ENCODE data around the gene SUGP2. TPM values are rescaled to one million over a fixed set of nuclear protein-coding genes. Genes with fewer than 3 reads are reported as not detected.

SUGP2 gene
- 100 to 1,000 TPM; 104 to 112 TPM for total RNA-seq

- Mint-ChIP-seq H3K4me1 (ENCODE audit: low read depth) (peaks cover 30% of the 10 kb centered on the region), H3K27ac (peak within 1 kb of the TSS; percentile 95), H3K4me3 (peak within 1 kb of the TSS; percentile 93), H3K36me3 (ENCODE audit: low read depth) (peaks cover 37% of the 10 kb centered on the region), H3K9me3 (no peaks in the 10 kb centered on the region), H3K27me3 (no peaks in the 10 kb centered on the region)
- DNase-seq (peak; percentile 91), ATAC-seq (peak; percentile 78)
- intact Hi-C loops (cut with micrococcal nuclease), result no loop called here
- TF ChIP-seq, protein P1, sequence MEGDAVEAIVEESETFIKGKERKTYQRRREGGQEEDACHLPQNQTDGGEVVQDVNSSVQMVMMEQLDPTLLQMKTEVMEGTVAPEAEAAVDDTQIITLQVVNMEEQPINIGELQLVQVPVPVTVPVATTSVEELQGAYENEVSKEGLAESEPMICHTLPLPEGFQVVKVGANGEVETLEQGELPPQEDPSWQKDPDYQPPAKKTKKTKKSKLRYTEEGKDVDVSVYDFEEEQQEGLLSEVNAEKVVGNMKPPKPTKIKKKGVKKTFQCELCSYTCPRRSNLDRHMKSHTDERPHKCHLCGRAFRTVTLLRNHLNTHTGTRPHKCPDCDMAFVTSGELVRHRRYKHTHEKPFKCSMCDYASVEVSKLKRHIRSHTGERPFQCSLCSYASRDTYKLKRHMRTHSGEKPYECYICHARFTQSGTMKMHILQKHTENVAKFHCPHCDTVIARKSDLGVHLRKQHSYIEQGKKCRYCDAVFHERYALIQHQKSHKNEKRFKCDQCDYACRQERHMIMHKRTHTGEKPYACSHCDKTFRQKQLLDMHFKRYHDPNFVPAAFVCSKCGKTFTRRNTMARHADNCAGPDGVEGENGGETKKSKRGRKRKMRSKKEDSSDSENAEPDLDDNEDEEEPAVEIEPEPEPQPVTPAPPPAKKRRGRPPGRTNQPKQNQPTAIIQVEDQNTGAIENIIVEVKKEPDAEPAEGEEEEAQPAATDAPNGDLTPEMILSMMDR (IDR thresholded peaks at IDR 0.05), result no peak
- ChIA-PET POLR2A (interaction anchor here (1.0 kb wide), 1 partner anchor 200 kb away, joined by 3 read pairs; no protein-coding TSS in a partner anchor), CTCF (no interaction called here)
These were observed at the start of gene SUGP2, which contains the start of gene ARMC6 for GRCh38 chr19:19033426-19034203. Gene SUGP2, minus strand, starts transcription at chr19:19033517. Its CDS starts 2,446 bp downstream, at chr19:19031071. Gene ARMC6, plus strand, starts transcription at chr19:19033603. Its CDS starts 607 bp downstream, at chr19:19034210.

GRCh38 chr19:19081642-19082151 is 48.4 kb upstream of the SUGP2 start:
- Mint-ChIP-seq H3K9me3 (no peaks in the 10 kb centered on the region), H3K27ac (no peak overlapping the region), H3K36me3 (ENCODE audit: low read depth) (peaks cover 3% of the 10 kb centered on the region), H3K4me1 (ENCODE audit: low read depth) (no peaks in the 10 kb centered on the region), H3K27me3 (no peaks in the 10 kb centered on the region), H3K4me3 (no peak overlapping the region)
- no peak for DNase-seq
- TF ChIP-seq, protein P1 (IDR thresholded peaks at IDR 0.05), result no peak
- POLR2A ChIA-PET, result no interaction called here
- CTCF ChIA-PET, result no interaction called here
- intact Hi-C loops (cut with micrococcal nuclease), result no loop called here
- ATAC-seq, result no peak

- DNase-seq, result no peak
- no peak overlapping the region for H3K27ac Mint-ChIP-seq
- no peaks in the 10 kb centered on the region for H3K9me3 Mint-ChIP-seq
- intact Hi-C loops (cut with micrococcal nuclease), result no loop called here
- peaks cover 3% of the 10 kb centered on the region for H3K36me3 Mint-ChIP-seq (ENCODE audit: low read depth)
- POLR2A ChIA-PET, result no interaction called here
- TF ChIP-seq, protein P1 (IDR thresholded peaks at IDR 0.05), result no peak
- H3K27me3 Mint-ChIP-seq, result no peaks in the 10 kb centered on the region
- H3K4me3 Mint-ChIP-seq, result no peak overlapping the region
- CTCF ChIA-PET, result no interaction called here
- ATAC-seq, result no peak
- peaks cover under 1% of the 10 kb centered on the region for H3K4me1 Mint-ChIP-seq (ENCODE audit: low read depth)
These were observed 46.3 kb upstream of the SUGP2 start for GRCh38 chr19:19079571-19079970.

- ATAC-seq, result no peak
- DNase-seq, result no peak
- Mint-ChIP-seq H3K9me3 (no peaks in the 10 kb centered on the region), H3K4me1 (ENCODE audit: low read depth) (peaks cover 5% of the 10 kb centered on the region), H3K36me3 (ENCODE audit: low read depth) (peaks cover 3% of the 10 kb centered on the region), H3K27ac (no peak overlapping the region), H3K4me3 (no peak overlapping the region), H3K27me3 (no peaks in the 10 kb centered on the region)
- ChIA-PET CTCF (no interaction called here), POLR2A (interaction anchor here (1.2 kb wide), 1 partner anchor 10 kb away, joined by 5 read pairs; no protein-coding TSS in a partner anchor)
- intact Hi-C loops (cut with micrococcal nuclease), result no loop called here
- TF ChIP-seq, protein P1 (IDR thresholded peaks at IDR 0.05), result no peak
These were observed 45.5 kb upstream of the SUGP2 start for GRCh38 chr19:19078801-19079200.

DNA sequence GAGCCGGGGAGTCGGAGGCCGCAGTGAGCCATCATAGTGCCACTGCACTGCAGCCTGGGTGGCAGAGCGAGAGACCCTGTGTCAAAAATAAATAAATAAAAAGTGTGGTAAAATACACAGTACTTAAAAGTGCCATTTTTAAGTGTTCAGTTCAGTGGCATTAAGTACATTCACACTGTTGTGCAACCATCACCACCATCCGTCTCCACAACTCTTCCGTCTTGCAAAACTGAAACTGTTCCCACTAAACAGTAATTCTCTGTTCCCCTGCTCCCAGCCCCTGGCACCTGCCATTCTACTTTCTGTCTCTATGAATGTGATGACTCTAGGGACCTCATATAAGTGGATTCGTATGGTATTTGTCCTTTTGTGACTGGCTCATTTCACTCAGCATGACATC is 43.8 kb upstream of the SUGP2 start:
- Mint-ChIP-seq H3K27ac (no peak overlapping the region), H3K4me1 (ENCODE audit: low read depth) (peaks cover 9% of the 10 kb centered on the region), H3K36me3 (ENCODE audit: low read depth) (peaks cover 3% of the 10 kb centered on the region), H3K27me3 (no peaks in the 10 kb centered on the region), H3K4me3 (no peak overlapping the region), H3K9me3 (no peaks in the 10 kb centered on the region)
- no peak for ATAC-seq
- no peak for DNase-seq
- CTCF ChIA-PET, result interaction anchor here (1.4 kb wide), 1 partner anchor 24 kb away, joined by 3 read pairs; no protein-coding TSS in a partner anchor
- POLR2A ChIA-PET, result no interaction called here
- TF ChIP-seq, protein P1 (IDR thresholded peaks at IDR 0.05), result no peak
- intact Hi-C loops (cut with micrococcal nuclease), result no loop called here
